Fibroblast of villous mesenchyme (primary cell): Measurements from ENCODE around the gene PRELID2. TPM values are rescaled to one million over a fixed set of nuclear protein-coding genes. Genes with fewer than 3 reads are reported as not detected.

Experiments
- DNase-seq: peaks from one replicate; pipeline ENCODE4 v3.0.0-alpha.2; 2010; ENCODE audit warnings: low read depth
- H3K4me3 ChIP-seq: 2 replicates; pipeline ENCODE4 v1.5.1; 2011; ENCODE audit warnings: low read depth, mild to moderate bottlenecking, low read length
- CTCF ChIP-seq: IDR thresholded peaks from 2 replicates; pipeline ENCODE4 v1.5.1; 2012; ENCODE audit warnings: low read depth, mild to moderate bottlenecking, low read length; ENCODE audit not compliant: insufficient read depth
- total RNA-seq: library from RNA; depleted of rRNA; stranded (reverse); fragments of >200 nt; gene quantifications from 2 replicates; pipeline ENCODE4 v1.2.3, GENCODE V29; 2012

Gene PRELID2
- total RNA-seq, 1 donor: 35.0 TPM

- TF ChIP-seq CTCF: no peak
- DNase-seq: no peak
- H3K4me3 ChIP-seq: no peak overlapping the region
Measured at GRCh38 chr5:145791866-145792265, 43.3 kb downstream of the PRELID2 start.

- H3K4me3 ChIP-seq: no peak overlapping the region
- DNase-seq: peak; percentile 28
- no peak for TF ChIP-seq CTCF
Measured at GRCh38 chr5:145787996-145788395, 47.1 kb downstream of the PRELID2 start.

GRCh38 chr5:145787507-145787906 is 47.6 kb downstream of the PRELID2 start:
- H3K4me3 ChIP-seq: no peak overlapping the region
- no peak for DNase-seq
- TF ChIP-seq CTCF: no peak

GRCh38 chr5:145787001-145787400 is 48.1 kb downstream of the PRELID2 start:
- no peak for TF ChIP-seq CTCF
- DNase-seq: peak; percentile 87
- no peak overlapping the region for H3K4me3 ChIP-seq

- TF ChIP-seq CTCF: no peak
- DNase-seq: no peak
- no peak overlapping the region for H3K4me3 ChIP-seq
Measured at GRCh38 chr5:145780982-145781381, 54.2 kb downstream of the PRELID2 start.

- H3K4me3 ChIP-seq: no peak overlapping the region
- no peak for TF ChIP-seq CTCF
- no peak for DNase-seq
Measured at GRCh38 chr5:145778144-145778900, 56.8 kb downstream of the PRELID2 start.
